Panc1 (cell line): Measurements from ENCODE around the gene SLC7A7. TPM values are rescaled to one million over a fixed set of nuclear protein-coding genes. Genes with fewer than 3 reads are reported as not detected.

Source experiments
- ATAC-seq: fragments of 200-7000 bp; cut with Tn5 transposase; 2 replicates; pipeline ENCODE4 v1.9.1; 2020; ENCODE audit warnings: mild to moderate bottlenecking, moderate library complexity
- BruUV-seq: library from RNA; stranded (reverse); fragments of 400-500 nt; replicated peaks from 2 replicates; lab custom pipeline; 2021; lab: Mats Ljungman, UMichigan
- CTCF ChIA-PET: fragments of 300-600 bp; sonication (Branson Sonifier 250); formaldehyde crosslinking; loops from one replicate; lab custom pipeline; 2022; ENCODE audit warnings: antibody characterized with exemption; lab: Charles Lee
- POLR2A ChIA-PET: fragments of 300-600 bp; sonication (Branson Sonifier 250); formaldehyde crosslinking; loops from one replicate; lab custom pipeline; 2022; ENCODE audit warnings: antibody characterized with exemption; lab: Charles Lee
- DNase-seq: peaks from one replicate; pipeline ENCODE4 v3.0.0-alpha.2; 2010; ENCODE audit warnings: low read depth, low spot score
- H3K27ac ChIP-seq: 2 replicates; pipeline ENCODE4 v1.5.1; 2011; ENCODE audit warnings: mild to moderate bottlenecking, low read length, inconsistent platforms
- H3K27me3 ChIP-seq: fragments of 200-500 bp; sonication (Bioruptor generic); 2 replicates; pipeline ENCODE4 v1.6.0; 2014; ENCODE audit warnings: low read length, inconsistent platforms; ENCODE audit not compliant: control insufficient read depth, insufficient read depth
- H3K36me3 ChIP-seq: fragments of 200-500 bp; sonication (Bioruptor generic); 2 replicates; pipeline ENCODE4 v1.5.1; 2014; ENCODE audit warnings: inconsistent platforms, mild to moderate bottlenecking, low read length, moderate library complexity; ENCODE audit not compliant: control insufficient read depth, insufficient read depth
- H3K4me1 ChIP-seq: 2 replicates; pipeline ENCODE4 v1.5.1; 2011; ENCODE audit warnings: inconsistent platforms, mild to moderate bottlenecking, low read length, moderate library complexity; ENCODE audit not compliant: control insufficient read depth, insufficient read depth
- H3K4me3 ChIP-seq, 2 experiments: 2 replicates each; pipeline ENCODE4 v1.5.1; 2011 to 2012; ENCODE audit warnings: low read depth in 2 of 2, low read length in 2 of 2, mild to moderate bottlenecking in 2 of 2, inconsistent platforms in 1 of 2, moderate library complexity in 1 of 2
- H3K9me3 ChIP-seq: fragments of 200-500 bp; sonication (Bioruptor generic); 2 replicates; pipeline ENCODE4 v1.5.1; 2014; ENCODE audit warnings: low read depth, mild to moderate bottlenecking, inconsistent platforms, low read length, moderate library complexity; ENCODE audit not compliant: control insufficient read depth, insufficient read depth
- POLR2AphosphoS5 ChIP-seq: IDR thresholded peaks from 2 replicates; pipeline ENCODE4 v1.6.1; 2012; ENCODE audit warnings: mild to moderate bottlenecking, low read depth, low read length, moderate library complexity
- REST ChIP-seq, 2 experiments: IDR thresholded peaks; 2 replicates each; pipeline ENCODE4 v1.6.1; 2011 to 2012; ENCODE audit warnings: low read depth in 2 of 2, control low read depth in 1 of 2, low read length in 1 of 2, mild to moderate bottlenecking in 1 of 2, moderate library complexity in 1 of 2; ENCODE audit not compliant: insufficient read depth in 1 of 2
- SIN3A ChIP-seq: IDR thresholded peaks from 2 replicates; pipeline ENCODE4 v1.6.1; 2012; ENCODE audit warnings: low read depth, mild to moderate bottlenecking, low read length, moderate library complexity, borderline replicate concordance; ENCODE audit not compliant: insufficient read depth
- TCF7L2 ChIP-seq: IDR thresholded peaks from 2 replicates; pipeline ENCODE4 v1.6.1; 2011; ENCODE audit warnings: mild to moderate bottlenecking, low read depth, low read length, inconsistent platforms
- in situ Hi-C: cut with HindIII; loops from 2 replicates; pipeline ENCODE4 v1.10.0; 2016; ENCODE audit warnings: low sequenced_read_pairs, low pct_unique_long_range_greater_than_20kb
- intact Hi-C: fragments of 100-400 bp; cut with micrococcal nuclease; formaldehyde crosslinking; loops from one replicate; pipeline ENCODE4 v1.10.0; 2022; ENCODE audit not compliant: unreplicated experiment
- total RNA-seq: library from RNA; stranded (reverse); gene quantifications from one replicate; pipeline ENCODE4 v1.2.1, GENCODE V29; 2021; ENCODE audit not compliant: unreplicated experiment
- TF ChIP-seq, protein P1 (sequence below): fragments of 450-650 bp; IDR thresholded peaks from 2 replicates; pipeline ENCODE4 v1.5.1; 2017; ENCODE audit warnings: mild to moderate bottlenecking

Gene SLC7A7
- total RNA-seq, 1 experiment from 2014 or later: 0.85 TPM

GRCh38 chr14:22839159-22839779 is 24.0 kb upstream of the SLC7A7 start:
- H3K4me3 ChIP-seq: no peak overlapping the region
- H3K9me3 ChIP-seq: no peaks in the 10 kb centered on the region
- TF ChIP-seq, protein P1, sequence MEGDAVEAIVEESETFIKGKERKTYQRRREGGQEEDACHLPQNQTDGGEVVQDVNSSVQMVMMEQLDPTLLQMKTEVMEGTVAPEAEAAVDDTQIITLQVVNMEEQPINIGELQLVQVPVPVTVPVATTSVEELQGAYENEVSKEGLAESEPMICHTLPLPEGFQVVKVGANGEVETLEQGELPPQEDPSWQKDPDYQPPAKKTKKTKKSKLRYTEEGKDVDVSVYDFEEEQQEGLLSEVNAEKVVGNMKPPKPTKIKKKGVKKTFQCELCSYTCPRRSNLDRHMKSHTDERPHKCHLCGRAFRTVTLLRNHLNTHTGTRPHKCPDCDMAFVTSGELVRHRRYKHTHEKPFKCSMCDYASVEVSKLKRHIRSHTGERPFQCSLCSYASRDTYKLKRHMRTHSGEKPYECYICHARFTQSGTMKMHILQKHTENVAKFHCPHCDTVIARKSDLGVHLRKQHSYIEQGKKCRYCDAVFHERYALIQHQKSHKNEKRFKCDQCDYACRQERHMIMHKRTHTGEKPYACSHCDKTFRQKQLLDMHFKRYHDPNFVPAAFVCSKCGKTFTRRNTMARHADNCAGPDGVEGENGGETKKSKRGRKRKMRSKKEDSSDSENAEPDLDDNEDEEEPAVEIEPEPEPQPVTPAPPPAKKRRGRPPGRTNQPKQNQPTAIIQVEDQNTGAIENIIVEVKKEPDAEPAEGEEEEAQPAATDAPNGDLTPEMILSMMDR: no peak
- no peak for TF ChIP-seq POLR2AphosphoS5
- TF ChIP-seq TCF7L2: no peak
- TF ChIP-seq REST (IDR thresholded peaks at IDR 0.05; ENCODE audit: insufficient read depth in 1 of 2, low read depth in 2 of 2, low read length in 1 of 2): no peak
- TF ChIP-seq SIN3A: no peak
- no peak for ATAC-seq
- BruUV-seq: no TSS peak
- in situ Hi-C loops: no loop called here
- H3K27me3 ChIP-seq: no peaks in the 10 kb centered on the region
- no peaks in the 10 kb centered on the region for H3K36me3 ChIP-seq
- intact Hi-C loops: no loop called here
- H3K27ac ChIP-seq: no peak overlapping the region
- ChIA-PET POLR2A (no interaction called here), CTCF (interaction anchor here (1.0 kb wide), 1 partner anchor 13 kb away, joined by 3 read pairs; no protein-coding TSS in a partner anchor)
- DNase-seq: no peak
- no peaks in the 10 kb centered on the region; the same call in none of the 2 replicates for H3K4me1 ChIP-seq

DNA sequence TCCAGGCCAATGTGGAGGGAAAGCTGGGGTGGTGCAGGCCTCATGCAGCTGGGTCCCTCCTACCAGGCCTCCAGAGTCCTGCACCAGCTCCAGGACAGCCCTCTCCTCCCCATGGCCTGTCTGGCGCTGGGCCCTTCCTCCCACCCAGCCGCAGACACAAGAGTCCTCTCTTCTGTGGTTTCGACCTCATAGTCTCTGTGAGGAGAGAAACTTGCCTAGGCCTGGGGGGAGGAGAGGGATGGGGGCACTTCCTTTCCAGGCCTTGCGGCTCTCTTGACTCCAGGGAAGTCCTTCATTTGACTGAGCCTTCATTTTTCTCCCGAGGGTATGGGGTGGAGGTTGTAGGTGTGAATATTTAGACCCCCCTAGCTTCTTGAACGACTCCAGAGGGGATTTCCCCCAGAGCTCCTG is 23.4 kb upstream of the SLC7A7 start:
- in situ Hi-C loops: no loop called here
- no peaks in the 10 kb centered on the region; the same call in none of the 2 replicates for H3K4me1 ChIP-seq
- no TSS peak for BruUV-seq
- no peaks in the 10 kb centered on the region for H3K27me3 ChIP-seq
- ChIA-PET POLR2A (interaction anchor here (0.7 kb wide), 1 partner anchor 250 kb away, joined by 3 read pairs; no protein-coding TSS in a partner anchor), CTCF (interaction anchor here (1.0 kb wide), 1 partner anchor 14 kb away, joined by 3 read pairs; no protein-coding TSS in a partner anchor)
- H3K4me3 ChIP-seq: peak overlapping the region in 1 of 2 experiments; percentile 62; a peak in 2 of 4 replicates
- TF ChIP-seq, protein P1: no peak
- TF ChIP-seq TCF7L2 (no peak), REST (IDR thresholded peaks at IDR 0.05; ENCODE audit: insufficient read depth in 1 of 2, low read depth in 2 of 2, low read length in 1 of 2) (no peak), SIN3A (no peak), POLR2AphosphoS5 (no peak)
- H3K27ac ChIP-seq: no peak overlapping the region; the same call in 1 of the 2 replicates
- intact Hi-C loops: no loop called here
- no peaks in the 10 kb centered on the region for H3K9me3 ChIP-seq
- H3K36me3 ChIP-seq: peaks cover 2% of the 10 kb centered on the region; the same call in 1 of the 2 replicates
- DNase-seq (no peak), ATAC-seq (no peak)
